ENCODE data around the gene SON. TPM values are rescaled to one million over a fixed set of nuclear protein-coding genes. Genes with fewer than 3 reads are reported as not detected.

The SON gene
- total RNA-seq, 1 experiment from 2014 or later: 183 TPM

DNA sequence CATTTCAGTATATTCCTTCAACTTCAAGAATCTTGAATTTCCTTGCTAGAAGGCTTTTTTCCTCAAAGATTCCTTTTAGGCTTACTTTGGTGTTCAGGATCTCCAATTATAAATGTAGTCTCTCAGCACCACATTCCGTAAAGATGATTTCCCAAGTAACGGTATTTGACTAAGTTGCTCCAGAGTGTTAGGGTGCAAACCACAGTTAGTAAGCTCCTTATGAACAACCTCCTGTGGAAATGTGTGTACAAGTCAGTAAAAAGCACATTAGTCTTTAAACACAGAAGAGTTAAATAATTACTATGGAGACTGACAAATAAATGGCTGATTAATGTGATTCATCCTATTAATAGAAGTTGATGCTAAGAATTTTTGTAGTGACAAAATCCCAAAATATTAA lies 35.4 kb downstream of the SON start:
- no TSS peak for BruUV-seq (replicated peaks)
- H3K27me3 ChIP-seq (ENCODE audit: control insufficient read depth, insufficient read depth, low read length): no peaks in the 10 kb centered on the region
- POLR2A ChIA-PET: no interaction called here
- no peaks in the 10 kb centered on the region for H3K9me3 ChIP-seq (ENCODE audit: control insufficient read depth, insufficient read depth, low read depth, low read length)
- intact Hi-C loops (cut with micrococcal nuclease; ENCODE audit: unreplicated experiment): no loop called here
- no peak overlapping the region for H3K27ac ChIP-seq (ENCODE audit: low read length)
- in situ Hi-C loops (cut with HindIII; ENCODE audit: low pct_unique_long_range_greater_than_20kb, low sequenced_read_pairs): no loop called here
- H3K4me3 ChIP-seq (ENCODE audit: low read depth in 2 of 2, low read length in 2 of 2): no peak overlapping the region
- peaks cover 26% of the 10 kb centered on the region for H3K36me3 ChIP-seq (ENCODE audit: control insufficient read depth, insufficient read depth, low read length)
- ATAC-seq: no peak
- TF ChIP-seq, protein P1, sequence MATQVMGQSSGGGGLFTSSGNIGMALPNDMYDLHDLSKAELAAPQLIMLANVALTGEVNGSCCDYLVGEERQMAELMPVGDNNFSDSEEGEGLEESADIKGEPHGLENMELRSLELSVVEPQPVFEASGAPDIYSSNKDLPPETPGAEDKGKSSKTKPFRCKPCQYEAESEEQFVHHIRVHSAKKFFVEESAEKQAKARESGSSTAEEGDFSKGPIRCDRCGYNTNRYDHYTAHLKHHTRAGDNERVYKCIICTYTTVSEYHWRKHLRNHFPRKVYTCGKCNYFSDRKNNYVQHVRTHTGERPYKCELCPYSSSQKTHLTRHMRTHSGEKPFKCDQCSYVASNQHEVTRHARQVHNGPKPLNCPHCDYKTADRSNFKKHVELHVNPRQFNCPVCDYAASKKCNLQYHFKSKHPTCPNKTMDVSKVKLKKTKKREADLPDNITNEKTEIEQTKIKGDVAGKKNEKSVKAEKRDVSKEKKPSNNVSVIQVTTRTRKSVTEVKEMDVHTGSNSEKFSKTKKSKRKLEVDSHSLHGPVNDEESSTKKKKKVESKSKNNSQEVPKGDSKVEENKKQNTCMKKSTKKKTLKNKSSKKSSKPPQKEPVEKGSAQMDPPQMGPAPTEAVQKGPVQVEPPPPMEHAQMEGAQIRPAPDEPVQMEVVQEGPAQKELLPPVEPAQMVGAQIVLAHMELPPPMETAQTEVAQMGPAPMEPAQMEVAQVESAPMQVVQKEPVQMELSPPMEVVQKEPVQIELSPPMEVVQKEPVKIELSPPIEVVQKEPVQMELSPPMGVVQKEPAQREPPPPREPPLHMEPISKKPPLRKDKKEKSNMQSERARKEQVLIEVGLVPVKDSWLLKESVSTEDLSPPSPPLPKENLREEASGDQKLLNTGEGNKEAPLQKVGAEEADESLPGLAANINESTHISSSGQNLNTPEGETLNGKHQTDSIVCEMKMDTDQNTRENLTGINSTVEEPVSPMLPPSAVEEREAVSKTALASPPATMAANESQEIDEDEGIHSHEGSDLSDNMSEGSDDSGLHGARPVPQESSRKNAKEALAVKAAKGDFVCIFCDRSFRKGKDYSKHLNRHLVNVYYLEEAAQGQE (IDR thresholded peaks at IDR 0.05; ENCODE audit: insufficient read depth in 1 of 2, low read depth in 2 of 2, low read length in 1 of 2): no peak
- TF ChIP-seq TCF7L2 (IDR thresholded peaks at IDR 0.05; ENCODE audit: low read depth, low read length) (no peak), POLR2AphosphoS5 (IDR thresholded peaks at IDR 0.05; ENCODE audit: low read depth, low read length) (no peak), SIN3A (IDR thresholded peaks at IDR 0.05; ENCODE audit: borderline replicate concordance, insufficient read depth, low read depth, low read length) (no peak)
- TF ChIP-seq, protein P2, sequence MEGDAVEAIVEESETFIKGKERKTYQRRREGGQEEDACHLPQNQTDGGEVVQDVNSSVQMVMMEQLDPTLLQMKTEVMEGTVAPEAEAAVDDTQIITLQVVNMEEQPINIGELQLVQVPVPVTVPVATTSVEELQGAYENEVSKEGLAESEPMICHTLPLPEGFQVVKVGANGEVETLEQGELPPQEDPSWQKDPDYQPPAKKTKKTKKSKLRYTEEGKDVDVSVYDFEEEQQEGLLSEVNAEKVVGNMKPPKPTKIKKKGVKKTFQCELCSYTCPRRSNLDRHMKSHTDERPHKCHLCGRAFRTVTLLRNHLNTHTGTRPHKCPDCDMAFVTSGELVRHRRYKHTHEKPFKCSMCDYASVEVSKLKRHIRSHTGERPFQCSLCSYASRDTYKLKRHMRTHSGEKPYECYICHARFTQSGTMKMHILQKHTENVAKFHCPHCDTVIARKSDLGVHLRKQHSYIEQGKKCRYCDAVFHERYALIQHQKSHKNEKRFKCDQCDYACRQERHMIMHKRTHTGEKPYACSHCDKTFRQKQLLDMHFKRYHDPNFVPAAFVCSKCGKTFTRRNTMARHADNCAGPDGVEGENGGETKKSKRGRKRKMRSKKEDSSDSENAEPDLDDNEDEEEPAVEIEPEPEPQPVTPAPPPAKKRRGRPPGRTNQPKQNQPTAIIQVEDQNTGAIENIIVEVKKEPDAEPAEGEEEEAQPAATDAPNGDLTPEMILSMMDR (IDR thresholded peaks at IDR 0.05): no peak
- no peak for DNase-seq (ENCODE audit: low read depth, low spot score)
- CTCF ChIA-PET: no interaction called here
- no peaks in the 10 kb centered on the region; the same call in 1 of the 2 replicates for H3K4me1 ChIP-seq (ENCODE audit: control insufficient read depth, insufficient read depth, low read length)

DNA sequence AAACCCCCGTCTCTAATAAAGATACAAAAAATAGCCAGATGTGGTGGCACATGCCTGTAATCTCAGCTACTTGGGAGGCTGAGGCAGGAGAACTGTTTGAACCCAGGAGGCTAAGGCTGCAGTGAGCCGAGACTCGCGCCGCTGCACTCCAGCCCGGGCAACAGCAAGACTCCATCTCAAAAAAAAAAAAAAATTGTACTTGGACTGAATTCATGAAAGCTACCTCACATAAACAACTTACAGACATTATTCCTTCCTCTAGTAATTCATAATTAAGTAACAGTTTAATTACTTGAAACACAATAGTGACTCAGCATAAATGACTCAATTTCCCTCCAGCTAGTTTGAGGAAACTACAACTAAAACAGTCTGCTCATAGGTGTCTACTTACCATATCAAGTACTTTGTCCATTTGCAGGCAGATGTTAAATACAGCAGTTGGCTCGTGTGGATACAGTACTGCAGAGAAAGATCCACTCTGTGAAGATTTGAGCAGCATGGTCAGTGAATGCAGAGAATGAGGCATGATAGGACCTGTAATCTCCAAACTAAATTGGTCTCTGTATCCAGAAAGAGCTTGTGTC lies 36.2 kb downstream of the SON start:
- DNase-seq (ENCODE audit: low read depth, low spot score): no peak
- H3K27ac ChIP-seq (ENCODE audit: low read length): peak overlapping the region; percentile 59; the same call in 1 of the 2 replicates
- TF ChIP-seq TCF7L2 (IDR thresholded peaks at IDR 0.05; ENCODE audit: low read depth, low read length) (no peak), SIN3A (IDR thresholded peaks at IDR 0.05; ENCODE audit: borderline replicate concordance, insufficient read depth, low read depth, low read length) (no peak), POLR2AphosphoS5 (IDR thresholded peaks at IDR 0.05; ENCODE audit: low read depth, low read length) (peak; percentile 43; the same call in 1 of the 2 replicates)
- TF ChIP-seq, protein P2 (IDR thresholded peaks at IDR 0.05): no peak
- TF ChIP-seq, protein P1 (IDR thresholded peaks at IDR 0.05; ENCODE audit: insufficient read depth in 1 of 2, low read depth in 2 of 2, low read length in 1 of 2): no peak
- ChIA-PET CTCF (interaction anchor here (0.6 kb wide), 1 partner anchor 79 kb away, joined by 3 read pairs; no protein-coding TSS in a partner anchor), POLR2A (no interaction called here)
- no TSS peak for BruUV-seq (replicated peaks)
- H3K4me1 ChIP-seq (ENCODE audit: control insufficient read depth, insufficient read depth, low read length): no peaks in the 10 kb centered on the region; the same call in 1 of the 2 replicates
- H3K9me3 ChIP-seq (ENCODE audit: control insufficient read depth, insufficient read depth, low read depth, low read length): no peaks in the 10 kb centered on the region
- ATAC-seq: peak; percentile 49; the same call in 1 of the 2 replicates
- intact Hi-C loops (cut with micrococcal nuclease; ENCODE audit: unreplicated experiment) (no loop called here), in situ Hi-C loops (cut with HindIII; ENCODE audit: low pct_unique_long_range_greater_than_20kb, low sequenced_read_pairs) (no loop called here)
- H3K27me3 ChIP-seq (ENCODE audit: control insufficient read depth, insufficient read depth, low read length): no peaks in the 10 kb centered on the region
- H3K4me3 ChIP-seq (ENCODE audit: low read depth in 2 of 2, low read length in 2 of 2): no peak overlapping the region
- H3K36me3 ChIP-seq (ENCODE audit: control insufficient read depth, insufficient read depth, low read length): peaks cover 24% of the 10 kb centered on the region
